HG03457 (cell line): ENCODE data around the gene ANAPC13.

Source experiments
- ATAC-seq: cut with Tn5 transposase; IDR thresholded peaks from one replicate; pipeline ENCODE4 v1.9.1; 2021; ENCODE audit warnings: moderate number of reproducible peaks; ENCODE audit not compliant: unreplicated experiment

The ANAPC13 gene

DNA sequence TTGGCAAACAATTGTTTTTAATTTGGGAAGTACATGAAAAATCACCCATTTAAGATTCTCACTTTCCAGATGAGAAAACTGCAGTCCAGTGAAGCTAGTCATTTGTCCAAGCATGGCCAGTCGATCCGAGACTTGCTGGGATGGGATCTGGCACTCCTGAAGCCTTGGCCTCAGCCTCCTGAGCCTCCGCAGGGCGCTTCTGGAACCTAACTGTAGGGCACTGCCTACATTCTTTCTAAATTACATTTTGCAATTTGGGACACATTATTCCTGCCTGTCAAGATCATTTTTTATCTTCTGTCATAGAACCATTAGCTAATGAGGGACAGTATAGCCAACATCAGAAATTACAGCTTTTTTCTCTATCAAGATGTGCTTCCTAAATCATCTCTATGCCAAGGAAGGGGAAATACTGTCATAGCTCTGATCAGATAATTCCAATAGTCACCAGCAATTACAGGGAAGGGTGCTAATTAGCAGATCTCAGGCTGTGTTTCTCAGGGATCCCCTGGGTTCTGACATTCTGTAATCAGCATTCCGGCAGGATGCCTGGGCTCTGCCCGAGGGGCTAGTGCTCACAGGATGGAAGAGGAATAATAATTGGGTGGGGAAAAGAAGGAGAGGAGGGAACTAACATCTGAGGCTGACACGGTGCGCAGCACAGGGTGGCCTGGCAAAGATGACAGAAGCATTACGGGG, 28.3 kb downstream of the ANAPC13 start:
- ATAC-seq, result no peak

GRCh38 chr3:134453631-134454030, 32.2 kb downstream of the ANAPC13 start:
- no peak for ATAC-seq

DNA sequence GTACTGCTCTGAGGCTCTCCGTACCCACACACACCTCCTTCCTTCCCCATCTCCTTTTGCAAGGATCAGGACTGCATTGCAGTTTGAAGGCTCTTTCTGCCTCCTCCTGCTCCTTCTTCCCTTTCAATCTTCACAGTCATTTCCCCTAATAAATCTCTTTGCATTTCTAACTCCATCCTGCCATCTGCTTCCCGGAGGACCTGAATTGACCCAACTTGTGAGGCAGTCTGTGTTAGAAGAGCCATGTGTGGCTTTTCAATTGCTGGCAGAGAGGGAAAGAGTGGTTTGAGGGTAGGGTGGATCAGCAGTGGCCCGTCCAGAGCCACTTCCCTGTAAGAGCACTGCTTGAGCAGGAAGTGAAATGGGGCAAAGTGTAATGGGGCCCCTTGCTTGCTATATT, 35.8 kb downstream of the ANAPC13 start:
- ATAC-seq, result no peak

- ATAC-seq, result no peak
Observed at GRCh38 chr3:134449277-134449676, 36.5 kb downstream of the ANAPC13 start.

GRCh38 chr3:134448664-134449063, 37.1 kb downstream of the ANAPC13 start:
- ATAC-seq, result no peak

DNA sequence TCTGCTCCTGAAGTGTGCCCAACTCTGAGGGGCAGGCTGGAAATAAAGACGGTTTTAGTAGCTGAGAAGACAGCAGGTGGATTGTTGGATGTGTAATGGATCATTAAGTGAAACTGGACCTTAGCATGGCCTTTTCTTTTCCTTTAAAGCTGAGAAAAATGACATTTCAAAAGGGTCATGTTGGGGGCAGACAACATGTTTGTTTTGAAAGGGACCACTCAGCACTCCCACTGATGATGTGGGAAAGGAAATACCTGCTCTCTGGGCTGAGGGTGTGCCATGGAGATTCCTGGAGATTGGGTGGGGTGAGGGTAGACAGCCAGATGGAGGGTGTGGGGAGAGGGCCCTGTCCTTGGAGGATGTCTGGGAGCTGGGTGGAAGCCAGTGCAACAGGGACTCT, 38.4 kb downstream of the ANAPC13 start:
- ATAC-seq, result no peak

GRCh38 chr3:134446800-134447199, 39.0 kb downstream of the ANAPC13 start:
- ATAC-seq, result no peak

- no peak for ATAC-seq
Observed at GRCh38 chr3:134445636-134446035, 40.1 kb downstream of the ANAPC13 start.

DNA sequence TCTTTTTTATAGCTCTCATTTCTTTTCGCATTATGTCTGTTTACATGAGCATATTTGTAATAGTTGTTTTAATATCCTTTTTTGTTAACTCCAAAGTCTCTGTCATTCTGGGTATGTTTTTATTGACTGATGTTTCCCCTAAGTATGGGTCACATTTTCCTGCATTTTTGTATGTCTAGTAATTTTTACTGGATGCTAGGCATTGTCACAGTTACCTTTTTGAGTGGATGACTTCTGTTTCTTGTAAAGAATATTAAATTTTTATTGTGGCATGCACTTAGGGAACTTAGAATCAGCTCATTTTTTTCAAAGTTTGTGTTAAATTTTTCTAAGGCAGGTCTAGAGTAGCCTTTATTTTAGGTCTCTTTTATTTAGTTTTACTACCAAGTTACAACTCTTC, 40.7 kb downstream of the ANAPC13 start:
- no peak for ATAC-seq

- ATAC-seq, result no peak
Observed at GRCh38 chr3:134441821-134442220, 44.0 kb downstream of the ANAPC13 start.

- no peak for ATAC-seq
Observed at GRCh38 chr3:134441321-134441720, 44.5 kb downstream of the ANAPC13 start.

- no peak for ATAC-seq
Observed at GRCh38 chr3:134437211-134437752, 48.5 kb downstream of the ANAPC13 start.

DNA sequence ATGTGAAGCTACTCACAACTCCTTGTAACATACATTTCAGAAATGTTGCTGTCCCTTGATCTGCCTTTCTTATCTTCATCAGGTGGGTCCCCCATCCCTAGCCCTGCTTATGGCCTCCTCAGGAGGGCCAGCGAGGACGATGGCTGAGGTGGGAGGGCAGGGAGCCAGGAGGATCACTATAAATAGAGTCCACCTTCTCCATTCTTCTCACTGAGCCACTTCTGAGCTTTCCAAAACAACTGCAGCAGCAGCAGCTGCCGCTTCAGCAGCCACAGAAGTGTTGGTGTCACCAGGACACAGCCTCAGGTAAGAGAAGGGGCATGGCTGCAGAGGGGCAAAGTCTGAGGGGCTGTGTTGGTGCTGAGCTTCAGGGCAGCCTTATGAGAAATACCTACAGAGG, 53.5 kb downstream of the ANAPC13 start:
- no peak for ATAC-seq

DNA sequence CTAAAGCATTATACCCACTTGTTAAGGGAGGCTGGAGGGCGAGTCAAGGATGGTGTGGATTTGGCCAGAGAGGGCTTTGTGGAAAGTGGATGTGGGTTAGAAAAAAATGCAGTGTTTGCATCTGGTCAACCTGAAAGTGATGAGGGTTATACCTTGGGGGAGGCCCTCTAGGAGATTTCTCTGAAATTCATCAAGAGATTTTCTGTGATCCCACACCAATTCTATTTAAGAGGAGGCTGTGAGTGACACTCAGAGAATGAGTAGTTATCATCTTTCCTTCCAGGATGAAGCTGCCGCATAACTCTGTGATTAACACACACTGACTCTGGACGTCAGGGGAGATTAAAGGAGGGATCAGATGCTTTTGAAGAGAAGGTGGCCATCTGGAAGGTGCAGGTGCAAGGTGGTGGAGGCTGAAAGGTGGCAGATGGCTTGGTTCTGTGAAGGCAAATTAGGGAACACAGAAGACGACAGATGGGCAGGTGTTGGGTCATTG, 54.8 kb downstream of the ANAPC13 start:
- no peak for ATAC-seq

DNA sequence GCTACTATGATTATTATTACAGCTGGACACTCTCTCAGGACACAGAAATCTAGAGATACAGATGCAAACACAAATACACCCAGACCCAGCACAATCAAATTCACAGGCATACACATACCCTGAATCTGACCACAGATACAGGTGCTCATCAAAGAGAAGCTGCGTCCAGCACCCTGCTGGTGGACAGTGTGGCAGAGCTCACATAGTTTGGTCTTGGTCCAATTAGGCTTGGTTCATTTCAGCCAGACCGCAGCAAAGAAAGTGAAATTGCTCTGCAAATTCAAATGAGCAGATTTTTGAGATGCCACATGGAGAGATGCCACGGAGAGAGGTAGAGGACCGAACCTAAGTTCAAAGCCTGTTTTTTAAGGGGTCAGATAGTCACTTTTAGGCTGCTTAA, 55.6 kb downstream of the ANAPC13 start:
- no peak for ATAC-seq

DNA sequence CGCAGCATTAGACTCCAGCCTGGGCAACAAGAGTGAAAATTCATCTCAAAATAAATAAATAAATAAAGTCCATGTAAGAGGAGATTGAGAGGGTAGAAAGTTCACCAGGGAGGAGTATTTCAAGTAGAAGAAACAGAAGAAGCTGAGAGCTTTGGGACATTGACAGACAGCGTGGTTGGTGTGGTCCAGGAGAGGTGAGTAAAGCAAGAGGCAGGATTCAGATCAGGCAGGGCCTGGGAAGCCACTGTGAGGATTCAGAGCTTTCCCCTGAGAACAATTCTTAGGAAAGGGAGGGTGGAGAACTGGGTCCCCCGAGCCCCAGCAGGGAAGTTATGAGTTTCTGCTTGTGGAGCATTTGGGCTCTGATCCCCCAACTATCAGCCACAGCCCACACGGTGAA, 57.4 kb downstream of the ANAPC13 start:
- no peak for ATAC-seq
